Activated CD8-positive, alpha-beta T cell treated with anti-CD3 and anti-CD28 coated beads for 36 hours (primary cell): ENCODE data around the gene CEACAM21. TPM values are rescaled to one million over a fixed set of nuclear protein-coding genes. Genes with fewer than 3 reads are reported as not detected.
A peak's percentile ranks its signal among the peaks of the same experiment; 100 is the strongest.

ENCODE experiments used
- ATAC-seq: fragments of 200-7000 bp; cut with Tn5 transposase; one replicate; pipeline ENCODE4 v1.10.0; 2021; ENCODE audit warnings: mild to moderate bottlenecking, moderate library complexity
- CTCF ChIA-PET: fragments of 350-600 bp; sonication (Branson Sonifier 250); formaldehyde crosslinking; loops from one replicate; lab custom pipeline; 2021; ENCODE audit warnings: antibody characterized with exemption; lab: Charles Lee
- POLR2A ChIA-PET: fragments of 350-600 bp; sonication (Branson Sonifier 250); formaldehyde crosslinking; loops from one replicate; lab custom pipeline; 2021; ENCODE audit warnings: antibody characterized with exemption; lab: Charles Lee
- DNase-seq: peaks from one replicate; pipeline ENCODE4 v3.0.0-alpha.2; 2020
- H3K27ac Mint-ChIP-seq: one replicate; pipeline ENCODE4 v1.8.0; 2021; ENCODE audit warnings: mild to moderate bottlenecking, mixed read lengths
- H3K27me3 Mint-ChIP-seq: one replicate; pipeline ENCODE4 v1.8.0; 2021; ENCODE audit warnings: mixed read lengths
- H3K36me3 Mint-ChIP-seq: one replicate; pipeline ENCODE4 v1.8.0; 2021; ENCODE audit warnings: low read depth, mixed read lengths
- H3K4me1 Mint-ChIP-seq: one replicate; pipeline ENCODE4 v1.8.0; 2021; ENCODE audit warnings: low read depth, mixed read lengths
- H3K4me3 Mint-ChIP-seq: one replicate; pipeline ENCODE4 v1.8.0; 2021; ENCODE audit warnings: mild to moderate bottlenecking, moderate library complexity, mixed read lengths
- H3K9me3 Mint-ChIP-seq: one replicate; pipeline ENCODE4 v1.8.0; 2021; ENCODE audit warnings: mixed read lengths
- intact Hi-C: fragments of 100-400 bp; cut with micrococcal nuclease; formaldehyde crosslinking; loops from one replicate; pipeline ENCODE4 v1.10.0; 2022
- total RNA-seq, 2 experiments: library from RNA; stranded (reverse); gene quantifications; one replicate each; pipeline ENCODE4 v1.2.3, GENCODE V29; 2021
- TF ChIP-seq, protein P1 (sequence below): fragments of 200-600 bp; IDR thresholded peaks from one replicate; pipeline ENCODE4 v1.8.0; 2022; ENCODE audit warnings: antibody characterized with exemption, mild to moderate bottlenecking

CEACAM21 gene
- 10 to 100 TPM; 17.7 to 19.8 TPM for total RNA-seq

DNA sequence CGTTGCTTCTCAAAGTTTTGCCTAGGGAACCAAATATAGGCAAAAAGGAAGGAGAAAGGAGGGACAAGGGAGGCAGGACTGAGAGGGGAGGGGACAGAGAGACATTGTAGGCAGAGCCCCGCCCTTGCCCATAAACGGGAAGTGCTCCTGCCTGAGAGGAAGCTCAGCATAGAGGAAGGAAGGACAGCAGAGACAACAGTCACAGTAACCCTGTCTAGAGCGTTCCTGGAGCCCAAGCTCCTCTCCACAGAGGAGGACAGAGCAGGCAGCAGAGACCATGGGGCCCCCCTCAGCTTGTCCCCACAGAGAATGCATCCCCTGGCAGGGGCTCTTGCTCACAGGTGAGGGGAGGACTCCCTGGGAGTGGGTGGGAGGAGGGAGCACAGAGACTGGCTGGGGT is at the start of gene CEACAM21:
Gene CEACAM21 (plus strand): TSS at position 169 of the 400 bp plus-strand sequence. CDS start 109 bp downstream, at position 278.
- POLR2A ChIA-PET, result interaction anchor here (0.9 to 1.3 kb wide), 2 partner anchors 28 to 127 kb away, joined by 3 read pairs; no protein-coding TSS in a partner anchor
- TF ChIP-seq, protein P1, sequence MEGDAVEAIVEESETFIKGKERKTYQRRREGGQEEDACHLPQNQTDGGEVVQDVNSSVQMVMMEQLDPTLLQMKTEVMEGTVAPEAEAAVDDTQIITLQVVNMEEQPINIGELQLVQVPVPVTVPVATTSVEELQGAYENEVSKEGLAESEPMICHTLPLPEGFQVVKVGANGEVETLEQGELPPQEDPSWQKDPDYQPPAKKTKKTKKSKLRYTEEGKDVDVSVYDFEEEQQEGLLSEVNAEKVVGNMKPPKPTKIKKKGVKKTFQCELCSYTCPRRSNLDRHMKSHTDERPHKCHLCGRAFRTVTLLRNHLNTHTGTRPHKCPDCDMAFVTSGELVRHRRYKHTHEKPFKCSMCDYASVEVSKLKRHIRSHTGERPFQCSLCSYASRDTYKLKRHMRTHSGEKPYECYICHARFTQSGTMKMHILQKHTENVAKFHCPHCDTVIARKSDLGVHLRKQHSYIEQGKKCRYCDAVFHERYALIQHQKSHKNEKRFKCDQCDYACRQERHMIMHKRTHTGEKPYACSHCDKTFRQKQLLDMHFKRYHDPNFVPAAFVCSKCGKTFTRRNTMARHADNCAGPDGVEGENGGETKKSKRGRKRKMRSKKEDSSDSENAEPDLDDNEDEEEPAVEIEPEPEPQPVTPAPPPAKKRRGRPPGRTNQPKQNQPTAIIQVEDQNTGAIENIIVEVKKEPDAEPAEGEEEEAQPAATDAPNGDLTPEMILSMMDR, result no peak
- DNase-seq, result peak; percentile 66
- Mint-ChIP-seq H3K4me3 (peak within 1 kb of the TSS; percentile 57), H3K9me3 (peaks cover 3% of the 10 kb centered on the region), H3K36me3 (peaks cover 11% of the 10 kb centered on the region), H3K4me1 (peaks cover 19% of the 10 kb centered on the region), H3K27ac (peak within 1 kb of the TSS; percentile 69), H3K27me3 (no peaks in the 10 kb centered on the region)
- intact Hi-C loops, result no loop called here
- CTCF ChIA-PET, result interaction anchor here (0.7 to 13.7 kb wide), 3 partner anchors 13 to 125 kb away, joined by 3 to 272 read pairs (median 5); no protein-coding TSS in a partner anchor
- peak; percentile 98 for ATAC-seq

DNA sequence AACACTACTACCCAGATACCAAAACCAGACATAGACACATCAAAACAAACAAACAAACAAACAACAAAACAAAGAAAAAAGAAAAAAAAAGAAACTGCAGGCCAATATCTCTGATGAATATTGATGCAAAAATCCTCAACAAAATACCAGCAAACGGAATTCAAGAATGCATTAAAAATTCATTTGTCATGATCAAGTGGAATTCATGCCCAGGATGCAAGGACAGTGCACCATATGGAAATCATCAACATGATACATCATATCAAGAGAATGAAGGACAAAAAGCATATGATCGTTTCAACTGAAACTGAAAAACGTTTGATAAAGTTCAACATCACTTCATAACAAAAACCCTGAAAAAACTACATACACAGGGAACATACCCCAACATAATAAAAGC is 48.9 kb upstream of the CEACAM21 start:
- Mint-ChIP-seq H3K27me3 (peaks cover 38% of the 10 kb centered on the region), H3K4me1 (peaks cover 46% of the 10 kb centered on the region), H3K4me3 (no peak overlapping the region), H3K36me3 (peaks cover 9% of the 10 kb centered on the region), H3K27ac (no peak overlapping the region), H3K9me3 (peaks cover 22% of the 10 kb centered on the region)
- TF ChIP-seq, protein P1, result no peak
- no peak for DNase-seq
- intact Hi-C loops, result no loop called here
- ATAC-seq, result no peak
- POLR2A ChIA-PET, result no interaction called here
- CTCF ChIA-PET, result interaction anchor here (1.4 kb wide), 1 partner anchor 43 kb away, joined by 4 read pairs; no protein-coding TSS in a partner anchor

DNA sequence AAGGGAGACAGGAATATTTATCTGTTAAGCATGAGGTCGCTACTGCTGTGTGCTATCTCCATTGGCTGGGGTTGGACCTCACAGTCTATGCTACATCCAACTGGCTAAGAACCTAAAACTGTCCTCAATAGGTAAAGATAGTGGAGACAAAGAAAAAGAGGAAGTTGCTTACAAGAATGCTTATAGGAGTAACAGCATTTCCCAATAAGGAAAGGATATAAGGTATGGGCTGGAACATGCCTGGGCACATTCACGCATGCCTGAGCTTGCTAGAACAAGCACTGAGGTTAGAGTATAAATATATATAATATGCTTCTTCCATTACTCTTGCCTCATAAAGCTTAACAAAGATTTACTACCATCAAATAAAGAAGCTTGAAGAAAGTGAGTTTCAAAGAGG is 47.9 kb upstream of the CEACAM21 start:
- DNase-seq, result no peak
- ChIA-PET CTCF (interaction anchor here (1.1 to 2.6 kb wide), 3 partner anchors 21 to 79 kb away, joined by 3 to 16 read pairs (median 4); no protein-coding TSS in a partner anchor), POLR2A (no interaction called here)
- Mint-ChIP-seq H3K4me1 (peaks cover 41% of the 10 kb centered on the region), H3K27me3 (peaks cover 36% of the 10 kb centered on the region), H3K9me3 (peaks cover 22% of the 10 kb centered on the region), H3K36me3 (peaks cover 9% of the 10 kb centered on the region), H3K27ac (no peak overlapping the region), H3K4me3 (no peak overlapping the region)
- ATAC-seq, result no peak
- TF ChIP-seq, protein P1, result no peak
- intact Hi-C loops, result no loop called here

DNA sequence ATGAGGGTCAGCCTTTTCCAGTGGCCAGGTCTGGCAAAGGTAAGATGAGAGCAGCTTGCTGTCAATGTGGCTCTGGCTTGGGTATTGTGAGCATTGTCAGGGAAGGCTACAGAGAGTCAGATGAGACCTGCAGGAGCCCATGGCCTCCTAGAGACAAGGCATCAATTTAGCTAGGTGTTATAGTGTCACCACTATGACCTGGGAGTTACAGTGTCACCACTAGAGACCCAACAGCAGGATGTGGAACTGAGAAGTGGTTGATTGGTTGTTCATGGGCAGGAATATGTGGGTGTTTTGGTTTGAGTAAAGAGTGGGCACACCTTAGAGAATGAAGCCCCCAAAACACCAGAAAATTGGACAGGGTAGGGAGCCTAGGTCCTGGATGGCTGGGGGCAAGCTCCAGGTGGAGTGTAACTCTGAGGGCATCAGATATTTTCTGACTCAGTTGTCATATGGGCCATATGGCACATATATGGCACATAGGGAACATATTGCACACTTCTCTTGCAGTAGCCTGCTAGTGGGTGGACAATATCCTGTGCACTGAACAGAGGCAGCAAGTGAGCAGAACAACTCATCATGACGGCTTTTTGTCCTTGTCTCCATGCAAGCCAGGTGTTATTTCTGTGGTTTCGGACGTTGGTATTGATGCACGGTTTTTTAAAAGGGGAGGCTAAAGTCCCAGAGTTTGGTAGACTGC is 46.3 kb upstream of the CEACAM21 start:
- Mint-ChIP-seq H3K27me3 (peaks cover 36% of the 10 kb centered on the region), H3K27ac (peak overlapping the region; percentile 12), H3K4me1 (peaks cover 54% of the 10 kb centered on the region), H3K4me3 (no peak overlapping the region), H3K36me3 (peaks cover 9% of the 10 kb centered on the region), H3K9me3 (peaks cover 22% of the 10 kb centered on the region)
- ChIA-PET CTCF (interaction anchor here (1.2 to 3.3 kb wide), 5 partner anchors 13 to 80 kb away, joined by 3 to 19 read pairs (median 5); no protein-coding TSS in a partner anchor), POLR2A (interaction anchor here (0.6 to 2.2 kb wide), 2 partner anchors 16 to 18 kb away, joined by 3 to 9 read pairs; no protein-coding TSS in a partner anchor)
- TF ChIP-seq, protein P1, result no peak
- intact Hi-C loops, result no loop called here
- ATAC-seq (peak; percentile 53), DNase-seq (peak; percentile 32)

DNA sequence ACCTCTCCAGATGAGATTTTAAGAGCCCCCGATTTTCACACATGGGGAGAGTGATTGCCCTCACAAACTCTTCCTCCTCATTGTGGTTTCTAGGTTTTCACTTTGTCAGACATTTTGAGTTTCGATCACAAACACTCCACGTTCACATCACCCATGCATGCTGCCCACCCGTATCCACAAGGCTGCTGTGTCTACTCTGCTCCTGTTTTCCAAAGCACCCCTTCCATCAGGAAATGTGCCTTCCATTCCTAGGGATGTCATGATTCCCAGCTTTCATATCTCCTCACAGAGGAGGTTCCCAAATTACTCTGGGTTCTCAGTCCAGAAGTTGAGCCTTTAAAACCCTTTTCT is 45.8 kb upstream of the CEACAM21 start:
- ChIA-PET CTCF (interaction anchor here (1.2 to 3.3 kb wide), 5 partner anchors 12 to 81 kb away, joined by 3 to 19 read pairs (median 5); no protein-coding TSS in a partner anchor), POLR2A (interaction anchor here (0.6 to 2.2 kb wide), 4 partner anchors 16 to 179 kb away, joined by 3 to 9 read pairs (median 4); no protein-coding TSS in a partner anchor)
- Mint-ChIP-seq H3K36me3 (peaks cover 9% of the 10 kb centered on the region), H3K9me3 (peaks cover 22% of the 10 kb centered on the region), H3K4me3 (peak overlapping the region; percentile 15), H3K27me3 (peaks cover 33% of the 10 kb centered on the region), H3K27ac (peak overlapping the region; percentile 32), H3K4me1 (peaks cover 59% of the 10 kb centered on the region)
- intact Hi-C loops, result no loop called here
- DNase-seq, result no peak
- TF ChIP-seq, protein P1, result no peak
- no peak for ATAC-seq
